ENCODE measurements around the gene PIK3R2. TPM values are rescaled to one million over a fixed set of nuclear protein-coding genes. Genes with fewer than 3 reads are reported as not detected.
A peak's percentile ranks its signal among the peaks of the same experiment; 100 is the strongest.

Gene PIK3R2
- total and polyA plus RNA-seq, 2 of the 13 experiments (the other 11 are each of a cell fraction or from before 2014, with no cell fraction given), result 18.6 to 25.3 TPM

GRCh38 chr19:18157465-18158063, 4.6 kb downstream of the PIK3R2 start:
- H3K27ac ChIP-seq (ENCODE audit: extremely low read length, insufficient read depth, low read length), result peak overlapping the region; percentile 57
- TF ChIP-seq XRCC5 (optimal IDR thresholded peaks at IDR 0.05; ENCODE audit: low read length) (peak; percentile 9), RBM22 (optimal IDR thresholded peaks at IDR 0.05; ENCODE audit: low read length) (peak; percentile 38), ZNF331 (CRISPR knock-in tag; IDR thresholded peaks at IDR 0.05) (0 out of 2 replicates have a peak, but pooled peaks have one; percentile 0), ZC3H4 (CRISPR knock-in tag; IDR thresholded peaks at IDR 0.05; ENCODE audit: borderline replicate concordance) (no peak), ZNF563 (CRISPR knock-in tag; IDR thresholded peaks at IDR 0.05) (no peak), NR2C2 (CRISPR knock-in tag; IDR thresholded peaks at IDR 0.05; ENCODE audit: borderline replicate concordance) (no peak), U2AF2 (IDR thresholded peaks at IDR 0.05; ENCODE audit: low read depth, low read length) (no peak), RBM39 (IDR thresholded peaks at IDR 0.05; ENCODE audit: low read depth, low read length, poor library complexity, severe bottlenecking) (peak; percentile 28), HOXA7 (CRISPR knock-in tag; IDR thresholded peaks at IDR 0.05) (no peak), DMAP1 (CRISPR knock-in tag; IDR thresholded peaks at IDR 0.05) (0 out of 2 replicates have a peak, but pooled peaks have one; percentile 0), ZNF530 (CRISPR knock-in tag; IDR thresholded peaks at IDR 0.05; ENCODE audit: low read depth) (no peak), AGO1 (IDR thresholded peaks at IDR 0.05; ENCODE audit: low read depth, low read length, poor library complexity, severe bottlenecking) (peak; percentile 19), ZNF768 (CRISPR knock-in tag; IDR thresholded peaks at IDR 0.05) (peak; percentile 45; the same call in 1 of the 2 replicates), TCF7 (IDR thresholded peaks at IDR 0.05; ENCODE audit: low read depth) (no peak)
- H2AFZ ChIP-seq (ENCODE audit: low read length), result no peak overlapping the region
- no peaks in the 10 kb centered on the region for H3K9me3 ChIP-seq (ENCODE audit: low read length)
- H3K4me2 ChIP-seq (ENCODE audit: low read depth, low read length), result no peak overlapping the region
- H3K9ac ChIP-seq (ENCODE audit: insufficient read depth, low read depth, low read length), result no peak overlapping the region; the same call in 1 of the 2 replicates
- FAIRE-seq, result no peak
- intact Hi-C loops (cut with micrococcal nuclease; ENCODE audit: unreplicated experiment), result no loop called here
- CTCF ChIA-PET (ENCODE audit: low intra/inter-chr PET ratio, low total read pairs), result no interaction called here
- peaks cover 18% of the 10 kb centered on the region for H3K79me2 ChIP-seq (ENCODE audit: insufficient read depth, low read length)
- no peak overlapping the region for H3K4me3 ChIP-seq (replicated peaks in 1 of 3; ENCODE audit: insufficient read depth in 1 of 3, low read depth in 2 of 3, low read length in 3 of 3)
- peaks cover 44% of the 10 kb centered on the region for H3K4me1 ChIP-seq (ENCODE audit: insufficient read depth, low read length)
- no TSS peak for BruUV-seq (replicated peaks)
- in situ Hi-C loops (cut with HindIII; ENCODE audit: extremely low pct_ligation_motif_present, low pct_unique_long_range_greater_than_20kb), result no loop called here
- no peak for DNase-seq (ENCODE audit: low spot score)
- no peak for ATAC-seq
- 90% methylated on average over 17 of the region's 18 CpGs for WGBS (ENCODE audit: low lambda C conversion rate)
- POLR2A ChIA-PET, result no interaction called here
- H3K27me3 ChIP-seq (ENCODE audit: control insufficient read depth in 1 of 2, insufficient read depth in 2 of 2, low read length in 2 of 2), result no peaks in the 10 kb centered on the region; a peak in 1 of 5 replicates
- H3K36me3 ChIP-seq (replicated peaks in 1 of 2; ENCODE audit: control insufficient read depth in 1 of 2, insufficient read depth in 2 of 2, low read length in 2 of 2), result peaks cover 15 to 27% of the 10 kb centered on the region in 2 experiments
- H4K20me1 ChIP-seq (ENCODE audit: insufficient read depth, low read length), result 0 out of 2 replicates have a peak, but pooled peaks cover 11% of the 10 kb centered on the region
